Gastrocnemius medialis (tissue), 4 donors: ENCODE results near the gene SRRM3.

Source experiments
- POLR2A ChIP-seq, 2 donors: fragments of 450-650 bp; IDR thresholded peaks; one replicate each; pipeline ENCODE4 v1.6.1; 2017; ENCODE audit warnings: antibody characterized with exemption in 2 of 2, mild to moderate bottlenecking in 2 of 2, moderate library complexity in 2 of 2
- TF ChIP-seq, protein P1 (sequence below), 5 experiments: fragments of 450-650 bp in 3 of 5; fragments of 200-600 bp in 2 of 5; sonication (generic) in 2 of 5; IDR thresholded peaks in 4 of 5; conservative IDR thresholded peaks in 1 of 5; 1 replicate in 4 of 5; 2 replicates in 1 of 5; pipeline ENCODE4 v1.5.1; 2016 to 2019; ENCODE audit warnings: antibody characterized with exemption in 5 of 5, mild to moderate bottlenecking in 3 of 5, moderate library complexity in 3 of 5

DNA sequence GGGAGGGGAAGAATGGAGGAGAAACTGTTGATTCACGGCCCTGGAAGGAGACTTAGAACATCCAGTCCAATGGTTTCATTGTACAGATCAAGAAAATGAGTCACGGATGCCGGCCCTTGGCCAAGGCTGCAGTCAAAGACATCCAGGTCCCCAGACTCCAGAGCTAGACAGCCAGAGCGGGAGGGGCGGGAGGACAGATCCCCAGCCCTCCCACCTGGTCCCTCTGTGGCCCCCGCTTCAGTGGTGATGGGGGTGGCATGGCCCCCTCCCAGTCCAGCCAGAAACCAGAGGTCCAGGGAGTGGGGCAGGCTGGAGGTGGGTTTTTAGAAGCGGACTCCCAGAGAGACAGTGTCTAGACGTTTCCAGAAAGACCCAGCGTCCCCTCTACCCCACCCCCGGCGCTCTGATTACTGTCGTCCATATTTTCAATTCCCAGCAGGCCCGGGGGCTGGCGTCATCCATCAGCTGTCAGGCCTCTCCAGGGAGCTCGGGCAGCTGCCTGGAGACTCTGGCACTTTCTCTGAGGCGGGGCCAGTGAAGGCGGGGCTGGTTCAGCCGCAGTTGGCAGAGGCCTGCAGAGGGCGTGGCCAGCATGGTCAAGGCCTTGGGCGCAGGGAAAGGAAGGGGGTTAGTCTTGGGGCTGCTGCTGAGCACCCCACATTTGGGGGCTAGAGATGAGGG, 92.8 kb downstream of the SRRM3 start:
- TF ChIP-seq, protein P1, sequence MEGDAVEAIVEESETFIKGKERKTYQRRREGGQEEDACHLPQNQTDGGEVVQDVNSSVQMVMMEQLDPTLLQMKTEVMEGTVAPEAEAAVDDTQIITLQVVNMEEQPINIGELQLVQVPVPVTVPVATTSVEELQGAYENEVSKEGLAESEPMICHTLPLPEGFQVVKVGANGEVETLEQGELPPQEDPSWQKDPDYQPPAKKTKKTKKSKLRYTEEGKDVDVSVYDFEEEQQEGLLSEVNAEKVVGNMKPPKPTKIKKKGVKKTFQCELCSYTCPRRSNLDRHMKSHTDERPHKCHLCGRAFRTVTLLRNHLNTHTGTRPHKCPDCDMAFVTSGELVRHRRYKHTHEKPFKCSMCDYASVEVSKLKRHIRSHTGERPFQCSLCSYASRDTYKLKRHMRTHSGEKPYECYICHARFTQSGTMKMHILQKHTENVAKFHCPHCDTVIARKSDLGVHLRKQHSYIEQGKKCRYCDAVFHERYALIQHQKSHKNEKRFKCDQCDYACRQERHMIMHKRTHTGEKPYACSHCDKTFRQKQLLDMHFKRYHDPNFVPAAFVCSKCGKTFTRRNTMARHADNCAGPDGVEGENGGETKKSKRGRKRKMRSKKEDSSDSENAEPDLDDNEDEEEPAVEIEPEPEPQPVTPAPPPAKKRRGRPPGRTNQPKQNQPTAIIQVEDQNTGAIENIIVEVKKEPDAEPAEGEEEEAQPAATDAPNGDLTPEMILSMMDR (IDR thresholded peaks at IDR 0.05 in 4 of 5, conservative IDR thresholded peaks at IDR 0.05 in 1 of 5) = no peak
- peak; percentile 68 to 89 for TF ChIP-seq POLR2A (IDR thresholded peaks at IDR 0.05)
